ENCODE data around the gene CDKN2AIPNL. TPM values are rescaled to one million over a fixed set of nuclear protein-coding genes. Genes with fewer than 3 reads are reported as not detected.

Gene CDKN2AIPNL
- total RNA-seq, 1 donor from 2014 or later, result 28.5 TPM

- H3K4me3 ChIP-seq (ENCODE audit: low read depth, low read length), result no peak overlapping the region
- TF ChIP-seq CTCF (conservative IDR thresholded peaks at IDR 0.05; ENCODE audit: low read depth, low read length), result no peak
- no peak for DNase-seq (ENCODE audit: low read depth)
Observed at GRCh38 chr5:134456825-134457224, 45.1 kb upstream of the CDKN2AIPNL start.

- TF ChIP-seq CTCF (conservative IDR thresholded peaks at IDR 0.05; ENCODE audit: low read depth, low read length), result no peak
- DNase-seq (ENCODE audit: low read depth), result no peak
- H3K4me3 ChIP-seq (ENCODE audit: low read depth, low read length), result no peak overlapping the region
Observed at GRCh38 chr5:134455466-134455865, 43.8 kb upstream of the CDKN2AIPNL start.

- TF ChIP-seq CTCF (conservative IDR thresholded peaks at IDR 0.05; ENCODE audit: low read depth, low read length), result no peak
- DNase-seq (ENCODE audit: low read depth), result no peak
Observed at GRCh38 chr5:134453016-134453415, 41.3 kb upstream of the CDKN2AIPNL start.

GRCh38 chr5:134451936-134452505, 40.3 kb upstream of the CDKN2AIPNL start:
- TF ChIP-seq CTCF (conservative IDR thresholded peaks at IDR 0.05; ENCODE audit: low read depth, low read length), result no peak
- DNase-seq (ENCODE audit: low read depth), result no peak
- H3K4me3 ChIP-seq (ENCODE audit: low read depth, low read length), result no peak overlapping the region

More at GRCh38 chr5:134453016-134453415, 41.3 kb upstream of the CDKN2AIPNL start:
- H3K4me3 ChIP-seq (ENCODE audit: low read depth, low read length), result no peak overlapping the region

- no peak overlapping the region for H3K4me3 ChIP-seq (ENCODE audit: low read depth, low read length)
- TF ChIP-seq CTCF (conservative IDR thresholded peaks at IDR 0.05; ENCODE audit: low read depth, low read length), result no peak
- no peak for DNase-seq (ENCODE audit: low read depth)
Observed at GRCh38 chr5:134451225-134451935, 39.7 kb upstream of the CDKN2AIPNL start.

- TF ChIP-seq CTCF (conservative IDR thresholded peaks at IDR 0.05; ENCODE audit: low read depth, low read length), result no peak
- H3K4me3 ChIP-seq (ENCODE audit: low read depth, low read length), result no peak overlapping the region
- no peak for DNase-seq (ENCODE audit: low read depth)
Observed at GRCh38 chr5:134450374-134450773, 38.7 kb upstream of the CDKN2AIPNL start.

GRCh38 chr5:134449167-134449566, 37.5 kb upstream of the CDKN2AIPNL start:
- TF ChIP-seq CTCF (conservative IDR thresholded peaks at IDR 0.05; ENCODE audit: low read depth, low read length), result no peak
- DNase-seq (ENCODE audit: low read depth), result no peak
- no peak overlapping the region for H3K4me3 ChIP-seq (ENCODE audit: low read depth, low read length)
